ENCODE results near the gene TGFB1. TPM values are rescaled to one million over a fixed set of nuclear protein-coding genes. Genes with fewer than 3 reads are reported as not detected.

TGFB1 gene
- total RNA-seq, 1 experiment from 2014 or later: 2.6 TPM

DNA sequence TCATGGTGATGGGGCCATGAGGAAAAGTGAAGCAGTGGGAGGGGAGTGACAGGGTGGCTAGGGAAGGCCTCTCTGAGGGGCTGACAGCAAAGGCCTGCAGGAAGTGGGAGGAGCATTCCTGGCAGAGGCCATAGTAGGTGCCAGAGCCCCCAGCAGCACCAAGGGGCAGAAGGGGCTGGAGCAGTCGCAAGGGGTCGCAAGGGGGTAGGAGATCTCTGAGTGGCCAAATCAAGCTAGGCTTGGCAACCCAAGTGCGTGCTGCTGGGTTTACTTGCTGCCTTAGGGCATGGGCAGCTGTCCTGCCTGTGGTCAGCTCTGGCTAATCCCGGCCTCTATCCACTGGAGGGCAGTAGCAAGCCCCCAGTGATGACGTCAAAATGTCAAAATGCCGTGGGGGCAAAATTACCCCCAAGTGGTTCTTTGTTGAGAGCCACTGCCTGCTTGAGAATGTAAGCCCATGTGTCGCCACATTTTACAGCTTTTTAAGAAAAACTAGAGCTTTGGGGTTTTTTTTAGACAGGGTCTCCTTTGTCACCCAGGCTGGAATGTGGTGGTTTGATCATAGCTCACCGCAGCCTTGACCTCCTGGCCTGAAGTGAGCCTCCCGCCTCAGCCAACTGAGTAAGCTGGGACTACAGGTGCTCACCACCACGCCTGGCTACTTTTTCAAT, 32.0 kb downstream of the TGFB1 start:
- peak; percentile 64 for DNase-seq (ENCODE audit: low spot score)

DNA sequence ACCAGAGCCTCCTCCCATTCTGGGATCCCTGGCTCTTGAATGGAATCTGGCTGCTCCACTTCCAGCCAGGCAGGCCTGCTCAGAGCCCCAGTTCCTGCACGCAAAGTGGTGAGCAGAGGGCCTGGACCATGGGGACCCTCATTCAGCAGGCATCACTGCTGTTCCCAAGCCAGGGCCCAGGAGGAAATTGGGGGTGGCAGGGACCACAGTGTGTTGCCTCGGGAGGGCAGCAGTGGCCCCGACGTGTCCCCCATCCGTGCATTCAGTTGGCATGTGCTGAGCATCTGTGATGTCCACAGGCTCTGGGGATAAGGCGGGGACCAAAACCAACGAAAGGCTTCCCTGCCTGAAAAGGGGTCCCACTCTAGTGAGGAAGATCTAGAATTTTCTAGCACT, 32.5 kb downstream of the TGFB1 start:
- no peak for DNase-seq (ENCODE audit: low spot score)

DNA sequence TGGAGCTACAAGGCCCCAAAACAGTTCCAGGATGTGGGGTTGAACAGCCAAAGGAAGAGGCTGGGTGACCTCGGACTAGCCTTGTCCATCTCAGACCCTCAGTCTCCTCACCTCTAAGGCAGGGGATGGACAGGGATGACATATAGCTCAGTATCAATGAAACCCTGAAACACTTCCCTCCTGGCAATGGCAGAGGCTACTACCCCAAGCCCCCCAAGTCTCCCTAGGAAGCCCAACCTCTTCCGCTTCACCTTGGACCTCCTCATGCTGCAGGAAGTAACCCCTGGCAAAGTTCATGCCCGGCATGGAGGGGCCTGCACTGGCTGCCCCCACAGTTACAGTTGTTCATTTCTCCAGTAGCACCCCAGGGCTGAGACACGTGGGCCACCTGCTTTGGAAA, 33.2 kb downstream of the TGFB1 start:
- no peak for DNase-seq (ENCODE audit: low spot score)

DNA sequence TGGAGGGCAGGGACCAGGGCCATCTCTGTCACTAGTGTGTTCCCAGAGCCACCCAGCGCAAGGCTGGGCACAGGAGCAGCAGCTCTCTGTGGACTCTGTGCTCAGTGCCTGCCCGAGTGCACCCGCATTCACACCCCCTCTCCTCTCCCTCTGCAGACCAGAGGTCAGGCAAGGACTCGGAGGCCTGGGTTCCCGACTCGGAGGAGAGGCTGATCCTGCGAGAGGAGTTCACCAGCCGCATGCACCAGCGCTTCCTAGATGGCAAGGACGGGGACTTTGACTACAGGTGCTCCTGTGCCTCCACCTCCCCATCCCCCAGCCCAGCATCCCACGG, 33.6 kb downstream of the TGFB1 start:
- no peak for DNase-seq (ENCODE audit: low spot score)

DNA sequence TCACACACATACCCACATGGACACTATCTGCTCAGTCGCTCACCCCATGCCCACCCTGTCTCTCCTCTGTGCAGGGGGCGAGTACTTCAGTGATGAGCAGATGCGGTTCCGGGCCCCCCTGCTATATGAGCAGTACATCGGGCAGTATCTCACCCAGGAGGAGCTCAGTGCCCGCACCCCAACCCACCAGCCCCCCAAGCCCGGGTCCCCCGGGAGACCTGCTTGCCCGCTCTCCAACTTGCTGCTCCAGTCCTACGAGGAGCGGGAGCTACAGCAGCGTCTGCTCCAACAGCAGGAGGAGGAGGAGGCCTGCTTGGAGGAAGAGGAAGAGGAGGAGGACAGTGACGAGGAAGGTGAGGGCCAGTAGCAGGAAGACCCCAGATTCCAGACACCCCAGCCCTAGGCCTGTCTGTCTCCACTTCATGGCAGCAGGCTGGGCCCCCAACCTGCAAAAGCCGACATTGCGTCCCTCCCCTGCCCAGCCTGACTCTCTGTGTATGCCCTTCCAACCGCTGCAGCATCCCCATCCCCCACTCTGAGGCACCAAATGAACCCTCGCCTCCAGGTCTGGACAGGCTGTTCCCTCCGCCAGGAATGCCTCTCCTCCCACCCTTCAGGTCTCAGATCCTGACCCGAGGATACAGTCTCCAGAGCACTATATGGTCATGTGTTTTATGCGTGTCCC, 34.1 kb downstream of the TGFB1 start:
- no peak for DNase-seq (ENCODE audit: low spot score)

DNA sequence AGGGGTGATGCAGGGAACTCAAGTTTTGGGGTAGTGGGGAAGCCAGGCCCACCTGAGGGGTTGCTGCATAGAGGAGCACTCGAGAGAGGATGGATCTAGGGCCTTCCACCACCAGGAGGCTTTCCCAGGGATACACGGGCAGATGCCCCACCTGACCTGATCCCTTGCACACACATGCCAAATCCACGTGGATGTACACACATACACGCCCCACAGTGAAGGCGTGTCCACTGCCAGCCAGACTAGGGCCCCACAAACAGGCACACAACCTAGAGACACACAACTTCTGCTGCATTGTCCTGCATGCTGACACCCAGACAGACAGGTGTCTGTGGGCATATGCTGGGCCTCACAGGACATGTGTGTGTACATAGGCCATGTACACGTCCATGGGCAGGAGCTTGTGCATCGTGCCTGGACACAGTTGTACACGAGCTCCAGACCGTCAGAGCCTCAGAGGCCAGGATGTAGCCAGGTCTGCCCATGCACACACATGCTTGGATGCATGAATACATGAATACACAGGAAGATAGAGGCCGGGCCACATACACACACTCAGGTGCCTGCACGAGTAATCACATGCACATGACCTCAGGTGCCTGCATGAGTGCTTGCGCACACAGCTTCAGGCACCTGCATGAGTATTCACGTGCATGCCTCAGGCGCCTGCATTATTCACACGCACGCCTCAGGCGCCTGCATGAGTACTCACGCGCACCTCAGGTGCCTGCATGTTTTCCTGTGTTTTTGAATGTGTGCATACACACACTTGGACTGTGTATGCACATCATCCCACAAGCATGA, 34.8 kb downstream of the TGFB1 start:
- no peak for DNase-seq (ENCODE audit: low spot score)

DNA sequence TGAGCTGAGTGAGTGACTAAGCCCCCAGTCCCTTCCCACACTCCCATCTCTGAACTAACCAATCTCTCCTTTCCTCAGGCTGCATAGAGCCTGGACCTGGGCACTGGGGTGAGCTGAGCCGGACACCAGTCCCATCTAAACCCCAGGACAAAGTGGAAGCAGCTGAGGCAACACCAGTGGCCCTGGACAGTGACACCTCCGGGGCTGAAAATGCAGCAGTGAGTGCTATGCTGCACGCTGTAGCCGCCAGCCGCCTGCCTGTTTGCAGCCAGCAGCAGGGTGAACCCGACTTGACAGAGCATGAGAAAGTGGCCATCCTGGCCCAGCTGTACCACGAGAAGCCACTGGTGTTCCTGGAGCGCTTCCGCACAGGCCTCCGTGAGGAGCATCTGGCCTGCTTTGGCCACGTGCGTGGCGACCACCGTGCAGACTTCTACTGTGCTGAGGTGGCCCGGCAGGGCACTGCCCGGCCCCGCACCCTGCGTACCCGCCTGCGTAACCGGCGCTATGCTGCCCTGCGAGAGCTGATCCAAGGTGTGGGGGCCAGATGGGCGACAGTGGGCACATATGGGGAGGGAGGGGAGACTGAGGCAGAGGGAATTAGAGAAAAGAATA, 37.3 kb downstream of the TGFB1 start:
- DNase-seq (ENCODE audit: low spot score): no peak

DNA sequence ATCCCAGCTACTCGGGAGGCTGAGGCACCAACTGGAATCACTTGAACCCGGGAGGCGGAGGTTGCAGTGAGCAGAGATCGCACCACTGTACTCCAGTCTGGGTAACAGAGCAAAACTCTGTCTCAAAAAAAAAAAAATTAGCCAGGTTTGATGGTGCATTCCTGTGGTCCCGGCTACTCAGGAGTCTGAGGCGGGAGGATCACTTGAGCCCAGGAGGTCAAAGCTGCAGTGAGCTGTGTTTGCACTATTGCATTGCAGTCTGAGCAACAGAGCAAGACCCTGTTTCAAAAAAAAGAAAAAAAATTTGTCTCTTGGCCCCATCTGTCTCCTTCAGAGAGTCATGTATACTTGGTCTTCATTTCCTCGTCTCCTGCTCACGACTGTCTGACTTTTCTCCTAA, 42.1 kb downstream of the TGFB1 start:
- no peak for DNase-seq (ENCODE audit: low spot score)

DNA sequence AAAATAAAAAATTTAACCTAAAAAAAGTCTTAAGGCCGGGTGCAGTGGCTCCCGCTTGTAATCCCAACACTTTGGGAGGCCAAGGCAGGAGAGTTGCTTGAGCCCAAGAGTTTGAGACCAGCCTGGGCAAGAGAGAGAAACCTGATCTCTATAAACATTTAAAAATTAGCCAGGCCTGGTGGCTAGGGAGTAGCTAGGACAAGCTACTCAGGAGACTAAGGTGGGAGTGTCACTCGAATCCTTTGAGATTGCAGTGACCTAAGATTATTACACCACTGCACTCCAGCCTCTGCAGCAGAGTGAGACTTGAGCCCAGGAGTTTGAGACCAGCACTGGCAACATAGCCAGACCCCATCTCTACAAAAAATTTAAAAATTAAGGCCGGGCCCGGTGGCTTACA, 42.6 kb downstream of the TGFB1 start:
- DNase-seq (ENCODE audit: low spot score): no peak

DNA sequence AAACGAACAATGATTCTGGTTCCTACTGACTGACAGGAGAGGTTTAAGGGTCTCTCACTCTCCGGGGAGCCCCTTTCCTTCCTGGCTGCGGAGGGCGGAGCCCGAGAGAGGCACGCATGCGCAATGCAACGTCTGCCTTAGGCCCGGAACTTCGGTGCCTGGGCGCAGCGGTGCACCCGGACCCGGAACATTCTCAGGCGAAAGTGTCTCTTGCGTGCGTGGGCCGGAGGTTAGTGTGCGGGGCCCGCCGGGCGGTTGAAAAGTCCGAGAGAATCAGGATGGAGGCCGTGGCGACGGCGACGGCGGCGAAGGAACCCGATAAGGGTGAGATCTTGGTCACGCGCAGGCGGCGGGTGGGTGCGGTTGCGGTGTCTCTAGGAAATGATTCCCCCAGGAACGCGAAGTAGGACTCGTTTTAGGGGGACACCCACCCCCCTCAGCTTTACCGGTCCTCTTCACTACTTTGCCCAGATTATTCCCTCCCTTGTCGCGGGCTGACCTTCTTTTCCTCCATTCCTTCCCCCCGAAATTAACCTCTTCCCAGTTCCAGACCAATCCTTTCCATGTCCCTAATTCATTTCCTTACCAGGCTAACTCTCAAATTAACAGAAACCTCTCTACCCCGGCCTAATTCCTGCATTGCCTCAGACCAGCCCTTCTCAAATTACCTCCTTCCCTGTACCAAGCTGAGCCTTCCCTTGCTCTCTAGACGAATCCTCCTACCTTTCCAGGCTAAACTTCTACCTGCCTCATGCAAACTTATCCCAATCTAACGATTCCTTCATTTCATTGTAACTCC, 43.5 kb downstream of the TGFB1 start, which contains the start of gene CCDC97:
Gene CCDC97 (plus strand): TSS at position 140 of the 799 bp plus-strand sequence. CDS start 139 bp downstream, at position 279.
- peak; percentile 95 for DNase-seq (ENCODE audit: low spot score)

DNA sequence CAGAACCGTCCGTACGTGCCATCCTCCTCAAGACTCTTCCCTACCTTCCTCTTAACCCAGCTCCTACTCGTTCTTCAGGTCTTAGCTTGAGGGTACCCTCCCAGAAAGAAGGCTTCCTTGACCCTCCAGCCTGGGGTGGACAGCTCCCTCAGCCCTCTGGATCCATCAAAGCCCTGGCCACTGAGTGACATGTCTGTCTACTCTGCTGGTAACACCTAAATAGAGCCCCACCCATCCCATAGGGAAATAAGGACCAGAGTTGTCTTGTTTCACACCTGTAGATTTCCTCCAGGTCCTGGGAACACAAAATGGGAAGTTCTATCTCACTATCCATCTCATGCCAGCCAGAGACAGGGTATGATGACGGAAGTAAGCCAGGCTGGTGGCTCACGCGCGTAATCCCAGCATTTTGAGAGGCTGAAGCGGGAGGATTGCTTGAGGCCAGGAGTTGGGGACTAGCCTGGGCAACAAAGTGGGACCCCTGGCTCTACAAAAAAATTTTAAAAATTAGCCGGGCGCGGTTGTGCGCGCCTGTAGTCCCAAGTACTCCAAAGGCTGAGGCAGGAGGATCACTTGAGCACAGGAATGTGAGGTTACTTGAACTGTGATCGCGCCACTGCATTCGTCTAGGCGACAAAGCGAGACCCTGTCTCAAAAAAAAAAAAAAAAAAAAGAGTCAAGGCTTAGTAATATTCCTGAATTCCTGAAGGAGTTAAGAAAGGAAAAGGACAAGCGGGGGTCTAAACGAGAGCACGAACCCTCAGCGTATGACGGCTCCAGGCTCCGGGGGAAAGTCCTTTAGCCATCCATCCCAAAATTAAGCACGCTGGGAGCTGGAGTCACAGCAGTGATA, 44.3 kb downstream of the TGFB1 start:
- DNase-seq (ENCODE audit: low spot score): no peak

DNA sequence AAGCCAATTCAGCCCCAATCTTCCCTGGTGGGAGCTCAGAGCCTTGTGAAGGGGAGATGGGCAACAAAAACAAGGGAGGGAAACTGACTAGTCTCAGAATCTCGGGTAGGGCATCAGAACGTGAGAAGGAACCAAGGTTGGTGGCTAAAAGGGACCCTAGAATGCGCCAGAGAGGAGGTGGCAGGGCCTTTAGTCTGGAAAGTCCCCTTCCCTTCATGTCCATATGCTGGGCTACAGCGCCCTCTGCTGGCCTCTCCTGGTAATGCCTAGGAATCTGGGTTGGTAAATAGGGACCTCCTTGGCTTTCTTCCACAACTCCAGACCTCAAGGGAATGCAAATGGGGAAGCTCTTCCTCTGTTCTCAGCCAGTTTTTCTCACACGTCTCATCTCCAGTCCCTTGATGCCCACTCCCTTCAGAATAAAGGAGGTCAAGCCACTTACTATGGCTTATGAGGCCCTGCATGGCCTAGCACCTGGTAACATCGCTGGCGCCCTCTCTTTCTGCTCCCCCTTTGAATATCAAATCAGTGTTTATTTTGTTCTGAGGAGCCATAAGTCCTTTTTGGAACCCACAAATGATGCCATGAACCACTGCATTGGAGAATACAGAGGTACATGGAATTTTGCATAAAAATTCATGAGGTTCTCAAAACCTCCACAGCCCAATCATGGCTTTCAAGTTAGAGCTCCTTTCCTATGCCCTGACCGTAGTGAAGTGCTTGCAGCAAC, 45.1 kb downstream of the TGFB1 start:
- peak; percentile 99 for DNase-seq (ENCODE audit: low spot score)

DNA sequence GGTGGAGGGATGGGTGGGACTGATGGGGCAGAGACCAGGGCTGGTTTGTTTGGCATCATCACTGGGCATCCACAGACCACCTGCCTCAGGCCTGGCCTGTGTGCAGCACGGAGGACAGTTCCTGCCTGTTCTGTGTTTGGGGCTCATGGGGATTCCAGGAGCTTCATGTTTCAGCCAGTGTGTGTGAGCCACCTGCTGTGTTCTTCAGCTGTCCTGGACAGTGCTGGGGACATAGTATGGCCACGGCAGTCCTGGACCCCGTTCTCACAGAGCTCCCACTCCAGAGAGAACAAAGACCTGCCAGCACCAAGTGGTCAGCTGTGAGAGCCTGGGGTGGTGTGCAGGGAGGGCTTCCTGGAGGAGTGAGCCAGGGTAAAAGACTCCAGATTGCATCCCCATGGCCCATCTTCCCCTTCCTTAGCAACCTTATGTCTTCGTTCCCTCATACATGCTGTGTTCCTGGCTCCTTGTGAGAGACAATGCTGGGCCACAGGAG, 45.7 kb downstream of the TGFB1 start:
- no peak for DNase-seq (ENCODE audit: low spot score)

DNA sequence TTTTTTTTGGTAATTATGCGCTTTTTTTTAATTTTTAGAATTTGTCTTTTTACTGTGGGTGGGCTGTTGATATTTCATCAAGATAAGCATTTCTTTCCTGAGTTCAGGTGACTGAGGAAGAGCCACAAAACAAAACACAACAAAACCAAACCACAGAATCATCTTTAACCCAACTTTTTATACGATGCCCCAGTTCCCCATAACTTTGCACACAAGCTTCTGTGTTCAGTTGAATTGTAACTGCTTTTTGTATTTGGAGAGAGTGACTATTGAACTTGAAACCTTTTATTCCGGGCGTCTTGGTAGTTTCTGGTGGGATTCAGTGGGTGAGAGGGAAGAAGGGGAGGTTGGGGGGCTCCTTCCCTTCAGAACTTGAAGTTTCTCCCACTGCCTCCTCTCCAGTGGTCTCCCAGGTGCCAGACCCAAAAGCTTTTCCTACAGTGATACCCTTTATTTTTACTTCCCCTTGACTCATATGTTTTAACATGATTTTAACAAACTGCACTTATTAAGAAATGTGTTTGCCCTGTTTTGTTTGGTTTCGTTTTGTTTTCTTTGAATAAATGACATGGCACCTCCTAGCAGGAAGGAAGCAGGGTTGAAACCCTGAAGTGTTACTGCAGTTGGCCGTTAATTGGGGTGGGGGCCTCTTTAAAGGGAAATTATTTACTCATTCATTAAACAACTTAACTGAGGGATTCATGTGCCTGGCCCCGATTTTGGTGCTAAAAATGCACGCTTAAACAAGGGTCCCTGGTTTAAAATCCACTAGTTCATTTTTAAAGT, 46.4 kb downstream of the TGFB1 start:
- no peak for DNase-seq (ENCODE audit: low spot score)

DNA sequence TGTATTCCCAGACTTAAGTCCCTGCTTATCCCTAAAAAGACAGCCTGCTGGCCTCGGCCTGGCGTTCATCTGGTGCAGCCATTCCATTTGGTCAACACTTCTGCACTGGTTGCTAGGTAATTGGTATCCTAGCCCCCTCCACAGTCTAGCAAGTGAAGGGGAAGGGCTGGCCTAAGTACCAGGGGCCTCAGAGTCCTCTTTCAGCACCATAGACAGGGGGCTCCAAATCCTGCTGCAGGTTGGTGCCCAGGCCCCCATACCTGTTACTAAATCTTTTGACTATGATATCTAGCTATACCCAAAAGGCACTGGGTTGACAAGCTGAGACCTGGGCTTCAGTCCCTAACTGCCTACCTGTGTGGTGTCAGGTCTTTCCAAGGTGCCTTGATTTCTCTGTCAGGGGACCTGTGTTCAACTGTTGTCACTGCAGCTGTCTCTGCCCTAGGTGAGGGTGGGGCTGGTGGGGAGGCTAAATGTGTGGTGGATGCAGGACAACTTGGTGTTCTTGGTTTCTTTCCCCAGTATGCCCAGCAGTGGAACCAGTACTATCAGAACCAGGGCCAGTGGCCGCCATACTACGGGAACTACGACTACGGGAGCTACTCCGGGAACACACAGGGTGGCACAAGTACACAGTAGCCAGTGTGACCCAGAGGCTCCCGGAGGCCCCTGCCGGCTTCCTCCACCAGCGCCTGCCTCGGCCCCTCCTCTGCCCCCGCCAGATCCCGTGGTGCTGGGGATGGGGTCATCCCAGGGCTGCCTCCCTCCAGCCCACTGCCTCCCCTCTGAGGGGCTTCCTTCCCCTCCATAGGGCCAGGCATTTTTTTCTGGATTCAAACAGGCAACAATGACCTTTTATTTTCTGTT, 47.6 kb downstream of the TGFB1 start:
- no peak for DNase-seq (ENCODE audit: low spot score)

DNA sequence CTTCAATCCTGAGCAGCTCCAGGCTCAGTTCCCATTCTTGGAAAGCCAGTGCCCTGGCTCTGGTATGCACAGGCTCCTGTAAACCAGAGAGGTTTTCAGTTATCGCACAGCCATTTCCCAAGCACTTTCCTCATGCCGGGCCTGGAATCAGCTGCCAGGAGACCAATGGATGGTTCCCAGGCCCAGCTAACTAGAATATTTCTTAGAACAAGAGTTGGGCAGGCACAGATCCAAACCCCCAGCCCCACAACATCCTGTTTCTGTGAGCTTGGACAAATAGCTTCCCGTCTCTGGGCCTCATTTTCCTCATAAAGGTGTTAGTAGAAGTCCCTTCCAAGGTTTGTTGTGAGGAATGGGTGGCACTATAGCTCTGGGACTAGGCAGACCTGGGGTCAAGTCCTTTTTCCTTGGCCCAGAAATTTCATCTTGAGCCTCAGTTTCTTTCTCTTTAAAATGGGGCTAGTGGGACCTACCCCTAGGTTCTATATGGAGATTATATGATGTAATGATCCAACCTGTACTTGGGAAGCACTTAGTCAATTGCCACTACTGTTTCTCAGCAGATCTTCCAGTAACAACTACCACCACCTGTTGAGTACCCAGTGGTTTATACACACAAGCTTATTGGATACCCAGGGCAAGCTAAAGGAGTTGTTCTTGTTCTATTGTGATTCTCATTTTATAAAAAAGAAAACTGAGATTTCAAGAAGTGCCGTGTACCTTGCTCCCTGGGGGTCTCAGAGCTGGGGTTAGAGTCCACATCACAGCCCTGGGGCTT, 48.8 kb downstream of the TGFB1 start:
- DNase-seq (ENCODE audit: low spot score): no peak

DNA sequence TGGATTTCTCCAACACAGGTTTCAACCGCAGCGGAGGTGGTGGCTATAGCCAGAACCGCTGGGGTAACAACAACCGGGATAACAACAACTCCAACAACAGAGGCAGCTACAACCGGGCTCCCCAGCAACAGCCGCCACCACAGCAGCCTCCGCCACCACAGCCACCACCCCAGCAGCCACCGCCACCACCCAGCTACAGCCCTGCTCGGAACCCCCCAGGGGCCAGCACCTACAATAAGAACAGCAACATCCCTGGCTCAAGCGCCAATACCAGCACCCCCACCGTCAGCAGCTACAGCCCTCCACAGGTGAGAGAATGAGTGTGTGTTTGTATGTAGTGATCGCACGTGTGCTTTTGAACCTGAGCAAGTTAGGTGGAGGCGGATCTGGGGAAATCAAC, 49.8 kb downstream of the TGFB1 start:
- no peak for DNase-seq (ENCODE audit: low spot score)

Measured in HT-29 (cell line).